Activated T-helper 17 cell treated with anti-CD3 and anti-CD28 coated beads, Interleukin-2, amount 50 U/mL, for 72 hours (primary cell): Measurements from ENCODE around the gene CACNA2D2. TPM values are rescaled to one million over a fixed set of nuclear protein-coding genes. Genes with fewer than 3 reads are reported as not detected.

ENCODE experiments used
- ATAC-seq: fragments of 150-1000 bp; cut with Tn5 transposase; replicated peaks from 2 replicates; pipeline ENCODE4 v1.10.0; 2021; ENCODE audit warnings: mild to moderate bottlenecking, moderate library complexity
- H3K27ac Mint-ChIP-seq: one replicate; pipeline ENCODE4 v1.8.0; 2022; ENCODE audit warnings: mixed read lengths
- H3K27me3 Mint-ChIP-seq: one replicate; pipeline ENCODE4 v1.8.0; 2022; ENCODE audit warnings: mixed read lengths
- H3K36me3 Mint-ChIP-seq: one replicate; pipeline ENCODE4 v1.8.0; 2022; ENCODE audit warnings: low read depth, mild to moderate bottlenecking, mixed read lengths
- H3K4me1 Mint-ChIP-seq: one replicate; pipeline ENCODE4 v1.8.0; 2022; ENCODE audit warnings: mixed read lengths
- H3K4me3 Mint-ChIP-seq: one replicate; pipeline ENCODE4 v1.8.0; 2022; ENCODE audit warnings: mild to moderate bottlenecking, mixed read lengths
- H3K9me3 Mint-ChIP-seq: one replicate; pipeline ENCODE4 v1.8.0; 2022; ENCODE audit warnings: mixed read lengths
- total RNA-seq, 2 donors: library from RNA; stranded (reverse); gene quantifications; one replicate each; pipeline ENCODE4 v1.2.3, GENCODE V29; 2022

CACNA2D2 gene
- total RNA-seq, 2 donors from 2014 or later, result 0.50 to 5.0 TPM

DNA sequence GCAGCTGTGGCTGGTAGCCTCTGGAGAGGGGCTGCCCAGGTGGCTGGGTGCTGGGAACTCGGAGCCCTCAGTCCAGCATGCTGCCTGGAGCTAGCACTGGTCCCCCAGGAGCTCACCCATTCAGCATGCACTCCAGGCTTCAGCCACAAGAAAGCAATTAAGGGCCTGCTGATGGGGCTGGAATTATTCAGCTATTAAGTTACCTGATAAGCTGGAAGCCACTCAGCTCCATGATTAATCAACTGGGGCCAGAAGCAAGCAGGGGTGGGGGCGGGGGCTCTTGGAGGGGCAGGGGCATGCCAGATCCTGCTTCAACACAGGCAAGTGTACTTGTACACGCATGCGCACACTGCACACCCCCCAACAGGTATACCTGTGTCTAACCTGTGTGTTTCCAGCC lies 122.1 kb downstream of the CACNA2D2 start:
- Mint-ChIP-seq H3K27me3 (no peaks in the 10 kb centered on the region), H3K9me3 (no peaks in the 10 kb centered on the region), H3K4me1 (no peaks in the 10 kb centered on the region), H3K4me3 (no peak overlapping the region), H3K27ac (no peak overlapping the region), H3K36me3 (no peaks in the 10 kb centered on the region)
- no peak for ATAC-seq

DNA sequence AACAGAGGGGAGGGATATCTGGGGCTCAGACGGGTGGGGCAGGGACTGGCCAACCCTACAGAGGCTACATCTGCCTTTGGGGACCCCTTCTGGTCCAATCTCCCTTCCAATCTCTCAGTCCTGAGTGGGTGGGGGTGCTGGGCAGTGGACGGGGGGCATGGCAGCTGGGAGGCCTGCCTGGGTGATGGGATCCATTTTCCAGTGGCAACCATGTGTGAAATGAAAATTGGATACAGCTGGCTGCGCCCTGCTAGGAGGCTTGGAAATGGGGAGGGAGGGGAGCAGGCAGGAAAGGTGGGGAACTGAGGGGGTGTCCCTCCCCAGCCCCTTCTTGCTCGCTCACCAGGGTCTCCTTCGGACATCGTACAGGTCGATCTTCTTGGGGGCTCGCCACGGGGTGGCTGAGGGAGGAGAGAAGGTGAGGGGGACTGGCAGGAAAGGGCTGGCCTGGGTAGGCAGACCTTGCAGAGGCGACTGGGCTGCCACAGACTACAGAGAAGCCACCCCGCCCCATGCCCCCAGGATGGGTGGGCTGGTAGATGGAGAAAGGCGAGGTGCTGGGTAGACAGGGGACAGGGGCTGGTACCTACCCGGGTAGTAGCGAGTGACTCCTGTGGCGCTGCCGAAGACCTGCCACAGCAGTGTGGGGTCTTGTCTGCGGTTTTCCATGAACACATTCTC lies 122.9 kb downstream of the CACNA2D2 start:
- no peak for ATAC-seq
- no peaks in the 10 kb centered on the region for H3K27me3 Mint-ChIP-seq
- no peaks in the 10 kb centered on the region for H3K4me1 Mint-ChIP-seq
- H3K27ac Mint-ChIP-seq, result no peak overlapping the region
- no peaks in the 10 kb centered on the region for H3K9me3 Mint-ChIP-seq
- H3K36me3 Mint-ChIP-seq, result no peaks in the 10 kb centered on the region
- no peak overlapping the region for H3K4me3 Mint-ChIP-seq

DNA sequence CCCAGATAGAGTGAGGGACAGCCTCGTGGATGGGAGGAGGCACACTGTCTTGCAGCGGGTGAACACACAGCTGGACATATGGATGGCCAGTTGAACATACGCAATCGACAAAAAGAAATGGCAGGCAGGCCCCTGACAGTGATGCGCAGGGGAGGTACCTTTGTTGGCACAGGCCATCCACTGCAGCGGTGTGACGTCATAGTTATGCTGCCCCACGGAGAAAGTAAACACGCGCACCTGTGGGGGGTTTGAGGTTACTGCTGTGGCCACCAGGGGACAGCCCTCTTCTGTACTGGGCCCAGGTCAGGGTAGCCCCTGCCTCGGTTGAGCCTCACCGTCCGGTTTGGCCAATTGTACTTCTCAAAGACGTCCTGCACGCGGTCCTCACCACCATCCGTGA lies 124.7 kb downstream of the CACNA2D2 start:
- ATAC-seq, result no peak
- no peak overlapping the region for H3K27ac Mint-ChIP-seq
- no peaks in the 10 kb centered on the region for H3K27me3 Mint-ChIP-seq
- H3K4me3 Mint-ChIP-seq, result no peak overlapping the region
- no peaks in the 10 kb centered on the region for H3K36me3 Mint-ChIP-seq
- H3K4me1 Mint-ChIP-seq, result no peaks in the 10 kb centered on the region
- no peaks in the 10 kb centered on the region for H3K9me3 Mint-ChIP-seq

DNA sequence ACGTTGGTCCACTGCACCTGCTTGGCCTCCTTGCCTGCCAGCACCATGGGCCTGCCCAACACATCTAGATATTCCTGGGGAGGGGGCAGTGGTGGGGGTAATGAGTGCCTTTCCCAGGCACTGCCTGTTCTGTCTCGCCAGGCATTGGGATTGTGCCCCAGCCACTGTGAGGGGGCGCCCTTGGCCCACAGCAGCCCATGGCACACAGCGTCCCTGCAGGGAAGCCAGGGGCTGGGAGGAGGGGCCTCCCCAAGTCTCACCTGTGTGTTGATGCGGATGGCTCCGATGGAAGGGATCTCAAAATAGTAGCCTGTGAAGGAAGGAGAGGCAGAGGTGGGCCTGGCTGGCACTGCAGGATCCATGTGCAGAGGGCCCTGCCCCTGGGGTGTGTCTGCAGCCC lies 125.4 kb downstream of the CACNA2D2 start:
- no peaks in the 10 kb centered on the region for H3K36me3 Mint-ChIP-seq
- no peak overlapping the region for H3K4me3 Mint-ChIP-seq

DNA sequence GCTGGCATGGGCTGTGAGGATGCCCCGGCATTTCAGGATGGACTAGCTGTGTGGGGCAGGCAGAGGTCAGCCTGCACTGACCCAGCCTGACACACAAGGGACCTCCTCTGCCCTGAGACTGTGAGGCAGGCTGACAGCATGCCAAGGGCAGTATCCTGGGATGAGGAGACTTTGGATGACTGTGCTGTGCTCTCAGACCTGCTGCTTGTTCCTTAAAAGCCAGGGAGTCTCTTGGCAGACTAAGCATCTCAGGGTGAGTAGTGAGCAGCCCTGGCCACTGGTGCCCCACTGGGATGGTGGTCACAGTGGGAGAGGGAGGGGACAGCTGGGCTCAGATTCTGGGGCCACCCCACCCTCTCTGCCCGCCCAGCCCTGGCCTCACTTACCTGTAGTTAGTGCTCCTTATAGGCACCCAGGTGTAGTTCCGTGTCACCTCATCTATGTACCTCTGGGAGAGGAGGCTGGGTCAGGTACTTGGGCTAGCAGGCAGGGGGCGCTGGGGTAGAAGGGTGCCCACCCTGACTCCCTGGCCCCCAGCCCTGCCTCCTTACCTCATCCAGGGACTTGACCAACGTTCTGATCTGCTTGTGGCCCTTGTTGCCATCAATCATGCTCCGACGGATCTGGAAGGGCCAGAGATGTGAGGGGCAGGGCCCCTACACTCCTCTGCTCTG lies 128.0 kb downstream of the CACNA2D2 start:
- no peaks in the 10 kb centered on the region for H3K4me1 Mint-ChIP-seq
- no peak overlapping the region for H3K27ac Mint-ChIP-seq
- no peaks in the 10 kb centered on the region for H3K9me3 Mint-ChIP-seq
- H3K4me3 Mint-ChIP-seq, result no peak overlapping the region
- no peak for ATAC-seq
- no peaks in the 10 kb centered on the region for H3K36me3 Mint-ChIP-seq
- H3K27me3 Mint-ChIP-seq, result no peaks in the 10 kb centered on the region

More for the DNA sequence above, 125.4 kb downstream of the CACNA2D2 start:
- Mint-ChIP-seq H3K27me3 (no peaks in the 10 kb centered on the region), H3K9me3 (no peaks in the 10 kb centered on the region), H3K4me1 (no peaks in the 10 kb centered on the region), H3K27ac (no peak overlapping the region)
- ATAC-seq, result no peak

DNA sequence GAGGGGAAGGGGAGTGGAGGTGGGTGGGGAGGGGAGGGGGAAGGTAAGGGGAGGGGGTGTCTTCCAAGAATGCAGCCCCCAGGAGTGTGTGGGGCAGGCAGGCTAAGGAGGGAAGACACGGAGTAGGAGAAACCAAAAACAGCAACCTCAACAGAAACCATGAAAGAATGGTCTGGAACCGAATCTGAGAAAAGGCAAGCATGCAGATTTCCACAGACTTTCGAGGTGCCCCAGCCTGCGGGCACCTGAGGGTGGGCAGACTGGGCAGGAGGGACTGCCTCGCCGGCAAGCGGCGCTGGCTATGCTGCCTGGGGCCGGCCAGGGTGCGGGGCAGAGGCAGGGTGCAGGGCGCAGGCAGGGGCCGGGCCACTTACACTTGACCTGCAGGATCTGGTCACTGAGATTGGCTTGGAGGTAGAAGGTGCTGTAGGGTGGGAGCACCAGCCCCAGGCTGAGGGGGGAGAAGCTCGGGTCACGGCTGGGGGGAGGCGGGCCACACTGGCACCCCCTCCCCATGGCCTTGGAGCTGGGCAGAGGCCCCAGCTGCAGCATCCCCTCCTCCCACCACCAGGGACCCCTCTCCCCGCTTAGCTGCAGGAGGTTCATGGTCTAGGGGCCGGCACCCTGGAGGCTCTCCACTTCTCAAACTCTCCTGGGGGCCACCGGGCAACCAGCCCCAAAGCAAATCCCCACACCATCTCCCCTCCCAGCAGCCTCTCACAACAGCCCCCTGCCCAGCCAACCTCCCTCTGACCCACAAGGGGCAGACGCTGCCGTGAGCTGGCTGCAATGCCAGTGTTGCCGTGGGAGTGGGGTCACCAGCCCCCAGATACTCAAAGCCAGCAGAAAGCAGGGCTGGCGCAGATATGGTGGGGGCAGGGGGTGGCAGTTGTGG lies 128.8 kb downstream of the CACNA2D2 start:
- Mint-ChIP-seq H3K4me1 (no peaks in the 10 kb centered on the region), H3K4me3 (no peak overlapping the region), H3K36me3 (no peaks in the 10 kb centered on the region), H3K27ac (no peak overlapping the region), H3K27me3 (no peaks in the 10 kb centered on the region), H3K9me3 (no peaks in the 10 kb centered on the region)
- no peak for ATAC-seq

DNA sequence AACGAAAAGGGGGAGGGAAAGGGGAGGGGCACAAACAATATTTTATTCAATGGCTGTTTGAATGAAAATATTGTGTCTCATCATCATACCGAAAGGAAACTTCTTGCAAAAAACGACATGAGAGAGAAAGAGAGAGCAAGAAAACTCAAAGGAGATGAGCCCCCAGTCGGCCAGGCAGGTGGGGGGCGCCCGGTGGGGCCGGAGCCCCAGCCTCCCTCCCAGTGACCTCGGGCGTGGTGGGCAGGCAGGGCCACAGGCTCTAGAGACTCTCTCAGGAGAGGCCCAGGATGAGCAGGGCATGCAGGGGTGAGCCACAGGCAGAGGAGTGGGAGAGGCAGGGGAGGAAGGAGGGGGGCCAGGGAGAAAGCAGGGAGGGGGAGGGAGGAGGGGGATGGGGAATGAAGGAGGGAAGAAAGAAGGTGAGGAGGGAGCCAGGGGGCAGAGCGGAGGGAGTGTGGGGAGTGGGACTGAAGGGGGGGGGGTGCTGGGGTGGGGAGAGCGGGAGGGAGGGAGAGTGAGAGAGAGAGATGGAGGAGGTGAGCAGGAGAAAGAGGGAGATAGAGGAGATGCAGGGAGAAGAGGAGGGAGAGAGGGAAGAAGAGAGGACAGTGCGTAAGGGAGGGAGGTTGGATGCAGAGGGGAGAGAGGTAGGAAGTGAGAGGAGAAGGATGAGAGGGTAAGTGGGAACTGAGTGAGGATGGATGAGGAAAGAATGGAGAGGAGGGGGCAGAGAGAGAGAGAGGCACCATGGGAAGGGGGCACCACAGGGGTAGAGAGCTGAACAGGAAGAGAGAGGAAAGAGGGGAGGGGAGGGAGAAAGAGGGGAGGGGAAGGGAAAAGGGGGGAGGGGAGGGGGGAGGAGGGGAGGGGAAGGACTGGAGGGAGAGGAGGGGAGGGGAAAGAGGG lies 130.0 kb downstream of the CACNA2D2 start:
- Mint-ChIP-seq H3K36me3 (no peaks in the 10 kb centered on the region), H3K27ac (peak overlapping the region; percentile 33)

DNA sequence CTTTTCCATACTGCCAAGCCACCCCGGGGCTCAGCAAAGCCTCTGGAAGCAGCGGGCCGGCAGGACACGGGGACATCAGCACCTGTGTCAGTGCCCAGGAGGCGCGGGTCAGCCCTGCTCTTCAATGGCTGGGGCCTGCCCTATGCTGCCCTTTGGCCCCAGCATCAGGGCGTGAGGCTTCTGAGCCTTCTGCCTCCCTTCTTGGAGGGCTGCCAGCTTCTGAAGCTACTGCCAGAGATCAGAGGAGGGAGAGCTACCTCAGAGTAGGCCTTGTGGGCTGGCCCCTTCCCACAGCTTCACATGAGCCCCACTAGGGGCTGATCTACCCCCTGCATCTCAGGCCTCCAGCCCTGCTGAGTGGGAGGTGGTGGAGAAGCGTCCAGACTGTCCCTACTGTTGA lies 131.1 kb downstream of the CACNA2D2 start:
- no peak for ATAC-seq
- Mint-ChIP-seq H3K27ac (no peak overlapping the region), H3K9me3 (no peaks in the 10 kb centered on the region)

More for the DNA sequence above, 130.0 kb downstream of the CACNA2D2 start:
- Mint-ChIP-seq H3K27me3 (no peaks in the 10 kb centered on the region), H3K4me3 (no peak overlapping the region), H3K9me3 (no peaks in the 10 kb centered on the region), H3K4me1 (peaks cover 5% of the 10 kb centered on the region)
- no peak for ATAC-seq

DNA sequence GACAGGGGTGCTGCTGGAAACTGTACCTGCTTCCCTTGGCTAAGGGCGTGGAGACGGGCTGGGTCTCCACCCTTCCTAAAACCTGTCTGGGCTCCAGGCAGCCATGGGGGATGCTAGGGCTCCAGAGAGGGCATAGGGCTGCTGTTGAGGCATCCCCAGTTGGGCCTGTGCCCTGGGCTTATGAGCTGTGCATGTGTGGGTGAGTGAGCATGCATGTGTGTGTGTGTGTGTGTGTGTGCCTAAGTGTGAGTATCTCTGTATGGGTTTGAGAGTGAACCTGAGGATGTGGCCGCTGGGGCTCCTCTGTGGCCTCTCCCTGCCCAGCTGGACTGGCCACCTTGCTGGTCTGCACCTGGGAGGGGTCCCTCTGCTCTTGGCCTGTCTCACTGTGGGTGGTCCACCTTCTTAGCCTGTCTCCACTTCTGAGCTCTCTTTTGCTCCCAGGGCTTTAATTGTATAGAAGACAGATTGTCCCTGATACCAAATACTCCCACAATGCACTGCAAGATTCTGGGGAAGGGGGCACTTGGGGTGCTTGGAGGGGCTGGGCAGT lies 132.2 kb downstream of the CACNA2D2 start:
- H3K27me3 Mint-ChIP-seq, result no peaks in the 10 kb centered on the region
- no peak overlapping the region for H3K27ac Mint-ChIP-seq
- H3K4me1 Mint-ChIP-seq, result peaks cover 5% of the 10 kb centered on the region
- H3K4me3 Mint-ChIP-seq, result no peak overlapping the region
- H3K9me3 Mint-ChIP-seq, result no peaks in the 10 kb centered on the region
- ATAC-seq, result no peak
- H3K36me3 Mint-ChIP-seq, result no peaks in the 10 kb centered on the region

More for the DNA sequence above, 131.1 kb downstream of the CACNA2D2 start:
- Mint-ChIP-seq H3K27me3 (no peaks in the 10 kb centered on the region), H3K36me3 (no peaks in the 10 kb centered on the region), H3K4me3 (no peak overlapping the region), H3K4me1 (peaks cover 5% of the 10 kb centered on the region)

DNA sequence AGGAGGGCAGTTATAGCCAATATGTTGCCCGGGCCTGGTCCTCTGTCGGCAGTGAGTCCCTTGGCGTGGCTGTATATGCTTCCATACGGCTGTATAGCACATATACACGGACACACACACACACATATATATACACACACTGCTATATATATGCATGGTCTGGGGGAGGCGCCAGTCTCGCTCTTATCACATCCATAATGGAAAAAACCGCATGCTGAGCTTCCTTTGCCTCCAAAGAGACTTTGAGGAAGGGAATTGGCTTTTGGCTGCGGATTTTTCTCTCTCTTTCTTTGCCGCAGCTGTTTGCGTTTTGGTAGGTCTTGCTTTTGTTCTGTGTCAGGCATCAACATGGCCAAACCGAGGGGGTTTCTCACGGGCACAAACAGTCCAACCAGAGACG lies 132.8 kb downstream of the CACNA2D2 start:
- H3K27me3 Mint-ChIP-seq, result no peaks in the 10 kb centered on the region
- H3K4me3 Mint-ChIP-seq, result no peak overlapping the region
- no peaks in the 10 kb centered on the region for H3K36me3 Mint-ChIP-seq
- ATAC-seq, result no peak
- H3K27ac Mint-ChIP-seq, result no peak overlapping the region
- peaks cover 5% of the 10 kb centered on the region for H3K4me1 Mint-ChIP-seq
- no peaks in the 10 kb centered on the region for H3K9me3 Mint-ChIP-seq

DNA sequence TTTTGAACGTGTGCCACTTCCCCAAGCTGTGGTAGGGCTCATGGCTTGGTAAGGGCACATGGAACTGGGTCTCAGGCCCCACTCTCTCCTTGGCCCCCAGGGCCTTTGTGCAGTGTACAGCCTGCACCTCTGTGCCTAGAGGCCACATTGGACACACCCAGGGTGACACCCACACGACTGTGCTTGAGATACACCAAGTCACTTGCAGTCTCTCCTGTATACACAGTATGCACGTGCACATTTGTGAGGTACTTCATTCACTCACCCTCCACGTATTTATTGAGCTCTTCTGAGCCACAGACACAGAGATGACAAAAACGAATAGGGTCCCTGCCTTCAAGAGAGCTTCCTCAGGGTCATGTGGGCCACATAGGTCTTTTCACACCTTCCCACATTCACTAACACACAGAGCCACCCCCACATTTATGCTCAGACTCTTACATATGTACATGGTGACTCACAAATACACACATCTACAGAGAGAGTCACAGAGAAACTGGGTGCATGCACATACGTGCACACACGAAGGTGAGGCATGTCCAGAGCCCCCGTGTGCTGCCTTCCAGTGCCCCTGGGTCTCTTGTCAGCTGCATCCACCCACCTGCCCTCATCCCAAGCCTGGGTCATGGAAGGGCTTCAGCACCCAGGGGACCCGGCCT lies 134.3 kb downstream of the CACNA2D2 start:
- no peak overlapping the region for H3K27ac Mint-ChIP-seq
- H3K36me3 Mint-ChIP-seq, result no peaks in the 10 kb centered on the region
- H3K9me3 Mint-ChIP-seq, result no peaks in the 10 kb centered on the region
- no peaks in the 10 kb centered on the region for H3K27me3 Mint-ChIP-seq
- no peak overlapping the region for H3K4me3 Mint-ChIP-seq
- ATAC-seq, result no peak
- peaks cover 5% of the 10 kb centered on the region for H3K4me1 Mint-ChIP-seq

DNA sequence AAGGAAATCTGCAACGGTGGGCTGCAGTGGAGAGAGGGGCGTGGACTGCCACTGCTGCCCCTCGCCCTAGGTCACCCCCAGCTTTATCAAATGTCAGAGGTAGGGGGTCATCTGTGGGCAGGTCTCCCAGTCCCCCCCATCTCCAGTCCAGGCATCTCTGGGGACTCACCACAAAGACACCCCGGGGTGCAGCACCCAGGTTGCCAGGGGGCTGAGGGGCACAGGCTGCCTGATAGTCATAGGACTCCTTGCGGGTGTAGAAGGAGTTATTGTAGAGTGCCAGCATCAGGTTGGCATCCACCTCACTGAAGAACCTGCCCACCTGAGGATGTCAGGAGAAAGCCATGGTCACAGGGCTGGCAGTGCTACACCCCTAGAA lies 137.6 kb downstream of the CACNA2D2 start:
- H3K27ac Mint-ChIP-seq, result peak overlapping the region; percentile 82
- no peaks in the 10 kb centered on the region for H3K27me3 Mint-ChIP-seq
- H3K9me3 Mint-ChIP-seq, result no peaks in the 10 kb centered on the region

DNA sequence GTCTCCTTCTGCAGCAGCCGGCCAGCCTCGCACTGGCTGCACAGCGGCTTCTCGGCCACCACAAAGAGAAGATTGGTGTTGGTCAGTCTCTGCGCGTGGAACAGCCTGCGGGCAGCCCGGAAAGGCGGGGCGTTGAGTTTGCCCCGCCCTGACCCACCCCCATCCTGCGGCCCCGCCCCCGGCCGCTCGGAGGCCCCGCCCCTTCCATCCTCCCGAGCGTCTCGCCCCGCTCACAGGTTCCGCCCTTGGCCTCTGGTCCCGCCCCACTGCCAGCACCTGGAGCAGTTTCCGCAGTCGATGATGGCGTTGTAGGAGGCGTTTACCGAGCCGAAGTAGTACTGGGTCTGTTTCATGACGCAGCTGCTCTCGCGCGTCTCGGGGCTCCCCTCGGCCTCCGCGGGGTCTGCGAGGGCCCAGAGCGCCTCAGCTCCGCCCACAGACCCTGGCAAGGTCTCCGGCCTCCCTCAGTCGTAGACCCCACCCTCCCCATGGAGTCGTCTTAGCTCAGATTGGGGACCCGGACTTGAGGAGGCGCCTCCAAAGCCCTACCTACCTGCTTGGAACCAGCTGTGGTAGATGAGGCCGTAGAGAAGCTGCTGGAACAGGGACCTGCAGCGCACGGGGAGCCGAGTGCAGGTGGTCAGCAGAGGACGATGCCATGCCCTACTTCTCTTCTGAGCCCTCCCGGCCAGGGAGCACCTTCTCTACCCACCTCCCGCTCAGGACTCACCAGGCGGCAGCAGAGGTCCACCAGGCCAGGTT lies 138.2 kb downstream of the CACNA2D2 start:
- H3K27me3 Mint-ChIP-seq, result no peaks in the 10 kb centered on the region
- peaks cover 5% of the 10 kb centered on the region for H3K4me1 Mint-ChIP-seq
- peak overlapping the region; percentile 82 for H3K4me3 Mint-ChIP-seq
- peak; percentile 98 for ATAC-seq
- H3K27ac Mint-ChIP-seq, result peak overlapping the region; percentile 82
- no peaks in the 10 kb centered on the region for H3K36me3 Mint-ChIP-seq
- no peaks in the 10 kb centered on the region for H3K9me3 Mint-ChIP-seq

More for the DNA sequence above, 137.6 kb downstream of the CACNA2D2 start:
- peaks cover 5% of the 10 kb centered on the region for H3K4me1 Mint-ChIP-seq
- H3K4me3 Mint-ChIP-seq, result peak overlapping the region; percentile 82
- ATAC-seq, result no peak
- H3K36me3 Mint-ChIP-seq, result no peaks in the 10 kb centered on the region
